HEK293T (cell line): ENCODE results near the gene NTN1.

Experiments
- BHLHE40 ChIP-seq: fragments of 450-650 bp; IDR thresholded peaks from 2 replicates; pipeline ENCODE4 v1.6.1; 2016; ENCODE audit warnings: mild to moderate bottlenecking, moderate library complexity, borderline replicate concordance
- ELF4 ChIP-seq: fragments of 450-650 bp; IDR thresholded peaks from 2 replicates; pipeline ENCODE4 v1.6.1; 2017; ENCODE audit warnings: antibody characterized with exemption
- FOXA1 ChIP-seq: fragments of 450-650 bp; IDR thresholded peaks from 2 replicates; pipeline ENCODE4 v1.6.1; 2016; ENCODE audit warnings: mild to moderate bottlenecking
- HDGF ChIP-seq: fragments of 450-650 bp; IDR thresholded peaks from 2 replicates; pipeline ENCODE4 v1.6.1; 2017; ENCODE audit warnings: antibody characterized with exemption, borderline replicate concordance
- SP1 ChIP-seq: fragments of 450-650 bp; IDR thresholded peaks from 2 replicates; pipeline ENCODE4 v1.6.1; 2017
- SUZ12 ChIP-seq: fragments of 450-650 bp; IDR thresholded peaks from 2 replicates; pipeline ENCODE4 v1.6.1; 2016; ENCODE audit warnings: mild to moderate bottlenecking
- ZNF384 ChIP-seq: fragments of 450-650 bp; IDR thresholded peaks from 2 replicates; pipeline ENCODE4 v1.6.1; 2016
- TF ChIP-seq, protein P1 (sequence below): fragments of 450-650 bp; IDR thresholded peaks from 2 replicates; pipeline ENCODE4 v1.6.1; 2016

- TF ChIP-seq FOXA1 (no peak), ELF4 (no peak), SUZ12 (no peak), SP1 (no peak), ZNF384 (no peak), BHLHE40 (no peak), HDGF (no peak)
- TF ChIP-seq, protein P1, sequence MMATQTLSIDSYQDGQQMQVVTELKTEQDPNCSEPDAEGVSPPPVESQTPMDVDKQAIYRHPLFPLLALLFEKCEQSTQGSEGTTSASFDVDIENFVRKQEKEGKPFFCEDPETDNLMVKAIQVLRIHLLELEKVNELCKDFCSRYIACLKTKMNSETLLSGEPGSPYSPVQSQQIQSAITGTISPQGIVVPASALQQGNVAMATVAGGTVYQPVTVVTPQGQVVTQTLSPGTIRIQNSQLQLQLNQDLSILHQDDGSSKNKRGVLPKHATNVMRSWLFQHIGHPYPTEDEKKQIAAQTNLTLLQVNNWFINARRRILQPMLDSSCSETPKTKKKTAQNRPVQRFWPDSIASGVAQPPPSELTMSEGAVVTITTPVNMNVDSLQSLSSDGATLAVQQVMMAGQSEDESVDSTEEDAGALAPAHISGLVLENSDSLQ: no peak
Observed at GRCh38 chr17:9162275-9162985, 141.1 kb downstream of the NTN1 start.
